ENCODE data around the gene ENTPD2. TPM values are rescaled to one million over a fixed set of nuclear protein-coding genes. Genes with fewer than 3 reads are reported as not detected.

The ENTPD2 gene
- total and polyA plus RNA-seq, 2 experiments from 2014 or later = 1.8 to 1.9 TPM

- no peak for TF ChIP-seq ZNF462 (CRISPR knock-in tag; IDR thresholded peaks at IDR 0.05)
- TF ChIP-seq REST (IDR thresholded peaks at IDR 0.05; ENCODE audit: unreplicated experiment) = no peak
- no peak for TF ChIP-seq POLR2AphosphoS5 (IDR thresholded peaks at IDR 0.05; ENCODE audit: low read depth)
- no peak for TF ChIP-seq EZH2 (IDR thresholded peaks at IDR 0.05; ENCODE audit: low read depth, unreplicated experiment)
- TF ChIP-seq CTCF (conservative IDR thresholded peaks at IDR 0.05; ENCODE audit: low read depth in 2 of 2) = no peak
- no peak for TF ChIP-seq STAT1 (IDR thresholded peaks at IDR 0.05; ENCODE audit: unreplicated experiment)
- TF ChIP-seq CREB1 (CRISPR knock-in tag; IDR thresholded peaks at IDR 0.05; ENCODE audit: low read depth) = no peak
- TF ChIP-seq JUNB (IDR thresholded peaks at IDR 0.05; ENCODE audit: unreplicated experiment) = no peak
Measured at GRCh38 chr9:137030538-137031527, 23.0 kb downstream of the ENTPD2 start (continued).
